Kidney (tissue), 14 donors: Measurements from ENCODE around the gene HJURP. TPM values are rescaled to one million over a fixed set of nuclear protein-coding genes. Genes with fewer than 3 reads are reported as not detected.

Source experiments
- DNase-seq, 5 donors: peaks; one replicate each; pipeline ENCODE4 v3.0.0-alpha.2; 2013 to 2020
- FAIRE-seq: peaks from 2 replicates; lab custom pipeline; 2012; peaks lifted over from hg19 to GRCh38; lab: Jason Lieb, UNC
- H3K27ac ChIP-seq, 2 donors: one replicate each; pipeline ENCODE4 v1.7.0; 2013; ENCODE audit warnings: low read depth in 2 of 2, low read length in 2 of 2, inconsistent platforms in 1 of 2
- H3K27me3 ChIP-seq: one replicate; pipeline ENCODE4 v1.7.1; 2013; ENCODE audit warnings: low read length, inconsistent platforms; ENCODE audit not compliant: control insufficient read depth, insufficient read depth
- H3K36me3 ChIP-seq, 3 donors: one replicate each; pipeline versions ENCODE4 v1.7.0 to v1.7.1; 2013; ENCODE audit warnings: low read length in 3 of 3, control low read depth in 1 of 3, inconsistent platforms in 1 of 3; ENCODE audit not compliant: insufficient read depth in 3 of 3, control insufficient read depth in 2 of 3
- H3K4me1 ChIP-seq, 3 donors: one replicate each; pipeline versions ENCODE4 v1.7.0 to v1.7.1; 2013; ENCODE audit warnings: low read length in 3 of 3, inconsistent platforms in 1 of 3, low read depth in 1 of 3; ENCODE audit not compliant: control insufficient read depth in 2 of 3, insufficient read depth in 2 of 3
- H3K4me3 ChIP-seq, 3 donors: one replicate each; pipeline versions ENCODE4 v1.7.0 to v1.8.1; 2013; ENCODE audit warnings: low read length in 3 of 3, control low read depth in 1 of 3, inconsistent platforms in 1 of 3
- H3K9ac ChIP-seq, 3 donors: one replicate each; pipeline versions ENCODE4 v1.7.0 to v1.7.1; 2013; ENCODE audit warnings: low read length in 3 of 3, control low read depth in 1 of 3, inconsistent platforms in 1 of 3
- H3K9me3 ChIP-seq, 3 donors: one replicate each; pipeline versions ENCODE4 v1.7.0 to v1.7.1; 2013; ENCODE audit warnings: low read length in 3 of 3, control low read depth in 1 of 3, inconsistent platforms in 1 of 3; ENCODE audit not compliant: control insufficient read depth in 2 of 3, insufficient read depth in 1 of 3
- CTCF ChIP-seq: IDR thresholded peaks from 3 replicates; pipeline ENCODE4 v1.5.1; 2012; ENCODE audit warnings: mild to moderate bottlenecking, moderate library complexity, borderline replicate concordance; ENCODE audit not compliant: insufficient read depth; ENCODE audit errors: extremely low read depth
- intact Hi-C: fragments of 100-400 bp; cut with DNase I; formaldehyde crosslinking; loops from one replicate; pipeline ENCODE4 v1.11.1; 2022
- polyA plus RNA-seq: library from polyadenylated mRNA; stranded (reverse); fragments of 350-450 nt; fragmentation: Illumina TruSeq; extraction: RNeasy Lipid Tissue Mini Kit (QIAGEN cat#74804); gene quantifications from one replicate; pipeline ENCODE4 v1.2.3, GENCODE V29; 2014; ENCODE audit warnings: low read depth, low replicate concordance; ENCODE audit not compliant: insufficient read depth
- total RNA-seq: library from RNA; stranded (reverse); fragmentation: NEBNext Ultra II Directional; extraction: Animal tissue kit (Norgen Biotek cat#: 25700); gene quantifications from one replicate; pipeline ENCODE4 v1.2.1, GENCODE V29; 2021
- donor health status: control.
- donor health status: control.
- donor health status: control.
- donor health status: control.
- donor health status: control.
- donor health status: DM: yes; HTN: yes; CAD: no.
- donor health status: Normal renal cell carcinoma (clear cell type).

HJURP gene
- total and polyA plus RNA-seq, 2 donors from 2014 or later: 0.94 TPM; not detected in 1

DNA sequence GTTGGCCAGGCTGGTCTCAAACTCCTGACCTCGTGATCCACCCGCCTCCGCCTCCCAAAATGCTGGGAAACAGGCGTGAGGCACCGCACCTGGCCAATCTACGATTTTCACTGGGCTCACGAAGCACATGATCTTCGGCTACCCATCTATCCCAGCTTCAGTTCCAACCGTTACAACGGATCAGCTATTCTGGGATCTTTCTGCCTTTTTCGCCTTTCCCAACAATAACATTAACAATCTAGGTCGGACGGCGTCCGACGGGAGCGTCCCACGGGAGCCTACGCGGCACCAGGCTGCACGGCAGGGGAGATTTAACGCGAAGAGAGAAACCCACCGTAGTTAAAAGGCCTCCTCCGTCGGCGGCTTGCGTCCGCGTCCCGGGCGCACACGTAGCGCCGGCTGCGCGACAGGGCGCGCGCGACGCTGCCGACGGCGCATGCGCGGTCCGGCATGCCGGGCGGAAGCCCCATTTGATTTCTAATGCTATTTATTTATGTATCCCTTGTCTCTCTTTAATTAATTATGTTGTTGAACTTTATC is 13.7 kb upstream of the HJURP start, which contains the start of gene MSL3B:
MSL3B (minus strand) TSS at position 394 of the 540 bp plus-strand sequence.
- H3K9ac ChIP-seq: peak within 1 kb of the TSS in 1 of 3 donors; percentile 43
- no peak for TF ChIP-seq CTCF
- peak within 1 kb of the TSS; percentile 58 to 75 (median 68) for H3K4me3 ChIP-seq
- intact Hi-C loops: no loop called here
- FAIRE-seq (no peak), DNase-seq (peak; percentile 30 to 74 (median 59))
- no peak within 1 kb of the TSS for H3K27ac ChIP-seq
- no peaks in the 10 kb centered on the region for H3K36me3 ChIP-seq
- peaks cover 0 to 9% (median 0%) of the 10 kb centered on the region in 3 donors for H3K9me3 ChIP-seq
- no peaks in the 10 kb centered on the region for H3K27me3 ChIP-seq
- no peaks in the 10 kb centered on the region for H3K4me1 ChIP-seq

GRCh38 chr2:233866479-233866878 is 12.1 kb upstream of the HJURP start:
- H3K36me3 ChIP-seq: no peaks in the 10 kb centered on the region
- H3K27me3 ChIP-seq: no peaks in the 10 kb centered on the region
- no peak overlapping the region for H3K4me3 ChIP-seq
- peak in 1 of 5 donors; percentile 68 for DNase-seq
- no peak for FAIRE-seq
- no peak for TF ChIP-seq CTCF
- intact Hi-C loops: no loop called here
- H3K4me1 ChIP-seq: no peaks in the 10 kb centered on the region
- H3K27ac ChIP-seq: no peak overlapping the region
- H3K9me3 ChIP-seq: peaks cover 0 to 9% (median 0%) of the 10 kb centered on the region in 3 donors
- no peak overlapping the region for H3K9ac ChIP-seq

- FAIRE-seq: no peak
- no peaks in the 10 kb centered on the region for H3K36me3 ChIP-seq
- no peaks in the 10 kb centered on the region for H3K27me3 ChIP-seq
- H3K9me3 ChIP-seq: peaks cover 0 to 7% (median 0%) of the 10 kb centered on the region in 3 donors
- DNase-seq: peak in 1 of 5 donors; percentile 10
- no peak overlapping the region for H3K4me3 ChIP-seq
- H3K4me1 ChIP-seq: no peaks in the 10 kb centered on the region
- intact Hi-C loops: no loop called here
- no peak overlapping the region for H3K9ac ChIP-seq
- H3K27ac ChIP-seq: no peak overlapping the region
- no peak for TF ChIP-seq CTCF
Observed at GRCh38 chr2:233865838-233866237, 11.5 kb upstream of the HJURP start.
